ENCODE results near the gene FAM120A.
A peak's percentile ranks its signal among the peaks of the same experiment; 100 is the strongest.
"Not testable (repeated sequence)": the region's sequence is repeated elsewhere in the genome, so short reads cannot be mapped to it uniquely, and the experiment has no call there.

FAM120A gene
- 192 to 301 (median 244) reads per million in 3 experiments for total RNA-seq

- peak; percentile 73 for DNase-seq
These were observed at the start of gene FAM120A for GRCh38 chr9:93450945-93451815. FAM120A (plus strand) TSS chr9:93451685; CDS start chr9:93451916, 231 bp downstream.

- DNase-seq: no peak
These were observed 45.1 kb upstream of the FAM120A start for GRCh38 chr9:93406371-93406770.

- no peak for DNase-seq
These were observed 38.0 kb upstream of the FAM120A start for GRCh38 chr9:93413530-93413929.

- no peak for DNase-seq
These were observed 36.3 kb upstream of the FAM120A start for GRCh38 chr9:93415176-93415690.

GRCh38 chr9:93416530-93417235 lies 34.8 kb upstream of the FAM120A start:
- no peak for DNase-seq

GRCh38 chr9:93417538-93417937 lies 33.9 kb upstream of the FAM120A start:
- DNase-seq: no peak

- DNase-seq: no peak
These were observed 32.5 kb upstream of the FAM120A start for GRCh38 chr9:93419023-93419422.

- no peak for DNase-seq
These were observed 28.4 kb upstream of the FAM120A start for GRCh38 chr9:93422977-93423616.

- DNase-seq: no peak
These were observed 23.7 kb upstream of the FAM120A start for GRCh38 chr9:93427655-93428379.

- no peak for DNase-seq
These were observed 19.9 kb upstream of the FAM120A start for GRCh38 chr9:93431539-93432105.

- no peak for DNase-seq
These were observed 18.5 kb upstream of the FAM120A start for GRCh38 chr9:93432964-93433363.

- DNase-seq: no peak
These were observed 17.4 kb upstream of the FAM120A start for GRCh38 chr9:93434056-93434455.

GRCh38 chr9:93435386-93435785 lies 16.1 kb upstream of the FAM120A start:
- DNase-seq: no peak

GRCh38 chr9:93436218-93436617 lies 15.3 kb upstream of the FAM120A start:
- DNase-seq: no peak

GRCh38 chr9:93436655-93437407 lies 14.7 kb upstream of the FAM120A start:
- no peak for DNase-seq

- DNase-seq: no peak
These were observed 13.5 kb upstream of the FAM120A start for GRCh38 chr9:93437996-93438395.

- not testable (repeated sequence) for DNase-seq
These were observed 12.2 kb upstream of the FAM120A start for GRCh38 chr9:93439301-93439700.

- no peak for DNase-seq
These were observed 10.4 kb upstream of the FAM120A start for GRCh38 chr9:93440896-93441580.

GRCh38 chr9:93446073-93446472 lies 5.4 kb upstream of the FAM120A start:
- DNase-seq: no peak

GRCh38 chr9:93447655-93448054 lies 3.8 kb upstream of the FAM120A start:
- DNase-seq: no peak
